PC-3 (cell line): Measurements from ENCODE around the gene SYPL1.

Source experiments
- EZH2 ChIP-seq: fragments of 300-600 bp; sonication (generic); IDR thresholded peaks from one replicate; pipeline ENCODE4 v1.6.1; 2017; ENCODE audit warnings: antibody characterized with exemption, mild to moderate bottlenecking, low read length; ENCODE audit not compliant: unreplicated experiment
- EZH2phosphoT487 ChIP-seq: fragments of 300-600 bp; sonication (generic); IDR thresholded peaks from 2 replicates; pipeline ENCODE4 v1.6.1; 2018; ENCODE audit warnings: mild to moderate bottlenecking, antibody characterized with exemption, low read length, borderline replicate concordance
- TF ChIP-seq, protein P1 (sequence below): fragments of 300-600 bp; sonication (generic); conservative IDR thresholded peaks from 2 replicates; pipeline ENCODE4 v1.5.1; 2017; ENCODE audit warnings: antibody characterized with exemption, low read depth, mild to moderate bottlenecking, low read length

DNA sequence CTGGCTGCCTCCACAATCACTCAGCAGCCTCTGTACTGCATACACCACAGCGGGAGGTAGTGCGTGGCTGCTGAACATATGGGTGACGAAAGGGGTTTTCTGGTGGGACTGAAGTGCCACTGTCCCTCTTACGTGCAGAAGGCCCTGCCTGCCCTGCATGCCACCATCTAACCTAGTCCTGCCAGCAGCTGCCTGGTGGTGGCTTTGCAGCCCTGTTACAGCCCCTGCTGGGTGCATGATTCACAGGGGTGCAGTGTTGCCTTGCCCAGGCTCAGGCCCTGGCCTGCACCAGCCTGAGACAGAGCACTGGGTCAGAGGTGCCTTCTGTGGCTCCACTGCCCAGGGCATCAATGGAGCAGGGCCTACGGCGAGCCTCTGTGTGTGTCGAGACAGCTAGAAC, 50.1 kb downstream of the SYPL1 start:
- TF ChIP-seq, protein P1, sequence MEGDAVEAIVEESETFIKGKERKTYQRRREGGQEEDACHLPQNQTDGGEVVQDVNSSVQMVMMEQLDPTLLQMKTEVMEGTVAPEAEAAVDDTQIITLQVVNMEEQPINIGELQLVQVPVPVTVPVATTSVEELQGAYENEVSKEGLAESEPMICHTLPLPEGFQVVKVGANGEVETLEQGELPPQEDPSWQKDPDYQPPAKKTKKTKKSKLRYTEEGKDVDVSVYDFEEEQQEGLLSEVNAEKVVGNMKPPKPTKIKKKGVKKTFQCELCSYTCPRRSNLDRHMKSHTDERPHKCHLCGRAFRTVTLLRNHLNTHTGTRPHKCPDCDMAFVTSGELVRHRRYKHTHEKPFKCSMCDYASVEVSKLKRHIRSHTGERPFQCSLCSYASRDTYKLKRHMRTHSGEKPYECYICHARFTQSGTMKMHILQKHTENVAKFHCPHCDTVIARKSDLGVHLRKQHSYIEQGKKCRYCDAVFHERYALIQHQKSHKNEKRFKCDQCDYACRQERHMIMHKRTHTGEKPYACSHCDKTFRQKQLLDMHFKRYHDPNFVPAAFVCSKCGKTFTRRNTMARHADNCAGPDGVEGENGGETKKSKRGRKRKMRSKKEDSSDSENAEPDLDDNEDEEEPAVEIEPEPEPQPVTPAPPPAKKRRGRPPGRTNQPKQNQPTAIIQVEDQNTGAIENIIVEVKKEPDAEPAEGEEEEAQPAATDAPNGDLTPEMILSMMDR: no peak
- TF ChIP-seq EZH2phosphoT487 (no peak), EZH2 (no peak)
